T1000 (cell line): ENCODE data around the gene PPIB.

Source experiments
- DNase-seq: peaks from one replicate; lab custom pipeline; 2025; ENCODE audit warnings: mixed read lengths; lab: John Stamatoyannopoulos, UW

The PPIB gene

GRCh38 chr15:64162869-64163658, at the start of gene PPIB:
Gene PPIB (minus strand): TSS chr15:64163022. CDS start chr15:64162986, 36 bp downstream.
- DNase-seq: peak; percentile 90

DNA sequence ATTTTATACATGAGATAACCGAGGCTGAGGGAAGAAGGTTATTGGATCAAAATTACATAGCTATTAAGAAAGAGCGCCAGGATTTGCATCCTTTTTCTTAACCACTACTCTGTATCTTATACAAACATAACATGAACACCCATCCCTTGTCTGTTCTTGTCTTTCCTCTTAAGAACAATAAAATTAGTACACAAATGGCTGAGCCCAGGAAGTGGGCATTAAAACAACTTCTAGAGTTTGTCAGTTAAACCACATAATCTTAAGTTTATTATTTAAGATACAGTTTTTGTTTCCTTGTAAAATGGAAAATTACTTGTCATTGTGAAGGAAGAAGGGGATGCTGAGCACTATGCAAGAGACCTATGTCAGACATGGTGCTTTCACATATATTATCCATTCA, 48.9 kb upstream of the PPIB start:
- no peak for DNase-seq

DNA sequence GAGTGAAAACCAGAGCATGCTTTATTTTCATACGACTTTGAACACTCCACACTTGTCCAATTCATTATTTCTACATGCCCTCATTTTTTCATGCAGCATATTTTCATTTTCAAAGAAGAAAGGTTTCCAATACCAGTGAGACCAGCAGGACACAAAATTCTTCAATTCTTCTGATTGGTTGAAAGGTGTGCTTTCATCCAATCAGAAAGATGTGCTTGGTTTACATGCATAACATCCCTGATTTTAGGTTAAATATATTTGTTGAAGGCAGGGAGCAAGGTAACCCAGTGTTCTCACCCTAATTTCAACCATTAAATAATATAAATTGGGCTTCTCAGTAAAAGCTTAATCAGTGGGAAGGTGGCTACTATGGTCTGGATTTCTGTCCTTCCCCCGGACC, 47.5 kb upstream of the PPIB start:
- no peak for DNase-seq

GRCh38 chr15:64209680-64210334, 47.0 kb upstream of the PPIB start:
- DNase-seq: no peak

GRCh38 chr15:64205202-64205601, 42.4 kb upstream of the PPIB start:
- no peak for DNase-seq

- no peak for DNase-seq
Measured at GRCh38 chr15:64197425-64197824, 34.6 kb upstream of the PPIB start.

- DNase-seq: no peak
Measured at GRCh38 chr15:64193971-64194370, 31.1 kb upstream of the PPIB start.

DNA sequence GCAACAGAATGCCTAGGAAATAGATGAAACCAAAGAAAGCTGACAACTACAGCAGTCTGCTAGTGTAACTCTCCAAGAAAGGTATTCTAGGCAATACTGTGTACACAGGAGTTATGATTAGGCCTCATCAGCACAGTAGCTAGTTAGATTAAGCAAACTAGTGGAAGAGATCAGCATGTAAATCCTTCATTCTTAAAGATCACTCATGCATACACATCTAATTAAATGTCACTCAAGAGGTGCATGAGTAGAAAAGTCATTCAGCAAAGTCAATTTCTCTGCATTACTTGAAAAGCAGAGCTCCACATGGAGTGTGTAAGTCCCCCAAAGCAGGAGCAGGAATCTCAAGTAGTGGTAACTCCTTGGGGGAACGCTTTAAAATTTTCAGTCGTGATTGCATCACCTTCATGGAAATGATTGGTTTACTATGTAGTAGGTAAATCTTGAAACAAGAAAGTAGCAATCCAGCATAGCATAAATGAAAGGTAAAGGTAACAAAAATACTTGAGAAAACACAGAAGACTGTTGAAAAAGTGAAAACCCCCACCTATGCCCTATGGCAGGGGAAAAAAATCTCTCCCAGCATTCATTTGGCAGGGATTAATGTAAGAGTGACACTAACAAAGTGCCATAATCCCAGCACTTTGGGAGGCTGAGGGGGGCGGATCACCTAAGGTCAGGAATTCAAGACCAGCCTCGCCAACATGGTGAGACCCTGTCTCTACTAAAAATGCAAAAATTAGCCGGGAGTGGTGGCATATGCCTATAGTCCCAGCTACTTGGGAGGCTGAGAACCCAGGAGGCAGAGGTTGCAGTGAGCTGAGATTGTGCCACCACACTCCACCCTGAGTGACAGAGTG, 29.4 kb upstream of the PPIB start:
- no peak for DNase-seq

- DNase-seq: no peak
Measured at GRCh38 chr15:64187396-64188191, 24.8 kb upstream of the PPIB start.

GRCh38 chr15:64185146-64185911, 22.5 kb upstream of the PPIB start:
- no peak for DNase-seq

GRCh38 chr15:64182859-64183370, 20.1 kb upstream of the PPIB start:
- no peak for DNase-seq

- DNase-seq: no peak
Measured at GRCh38 chr15:64180235-64180824, 17.5 kb upstream of the PPIB start.

DNA sequence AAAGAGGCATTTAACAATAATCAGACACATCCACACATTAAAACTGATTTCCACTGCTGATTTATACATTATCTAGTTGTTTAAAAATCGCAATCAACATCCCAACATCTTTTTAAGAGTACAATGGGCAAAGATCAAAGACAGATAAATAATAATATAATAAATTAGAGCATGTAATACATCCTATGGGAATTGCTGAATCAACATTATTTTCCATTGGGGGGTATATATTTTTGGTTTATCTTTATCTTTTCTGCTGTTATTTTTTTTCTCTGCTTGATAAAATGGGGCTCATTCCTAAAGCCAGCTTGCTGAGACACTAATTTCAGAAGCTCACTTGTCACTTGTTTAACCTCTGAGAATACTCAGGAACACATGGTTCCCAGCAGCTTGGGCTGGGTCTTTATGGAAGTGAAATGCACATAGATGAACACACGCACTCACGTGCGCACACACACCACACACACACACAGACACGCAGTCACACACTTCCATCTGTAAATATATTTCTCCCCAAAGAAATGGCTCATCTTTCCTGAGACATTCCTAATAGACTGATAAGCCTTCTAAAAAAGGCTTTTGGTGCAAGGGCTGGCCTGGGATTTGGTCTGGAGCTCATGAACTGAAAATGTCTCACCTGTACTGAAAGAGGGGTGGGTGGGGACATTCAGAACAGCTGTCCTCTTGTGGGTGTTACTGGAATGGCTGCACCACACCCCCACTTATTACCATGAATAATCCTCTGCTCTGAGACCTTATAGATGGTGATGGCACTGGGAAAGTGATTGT, 3.5 kb upstream of the PPIB start:
- DNase-seq: no peak

DNA sequence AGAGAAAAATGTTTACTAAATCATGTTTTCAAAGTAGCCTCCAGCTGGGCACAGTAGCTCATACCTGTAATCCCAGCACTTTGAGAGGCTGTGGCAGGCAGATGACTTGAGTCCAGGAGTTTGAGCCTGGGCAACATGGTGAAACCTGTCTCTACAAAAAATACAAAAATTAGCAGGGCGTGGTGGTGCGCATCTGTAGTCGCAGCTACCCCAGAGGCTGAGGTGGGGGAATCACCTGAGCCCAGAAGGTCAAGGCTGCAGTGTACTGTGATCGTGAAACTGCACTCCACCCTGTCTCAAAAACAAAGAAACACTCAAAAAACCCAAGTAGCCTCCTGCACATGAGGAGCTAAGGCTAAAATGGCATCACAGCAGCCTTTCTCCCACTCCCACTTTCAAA, 1.6 kb upstream of the PPIB start:
- DNase-seq: no peak

DNA sequence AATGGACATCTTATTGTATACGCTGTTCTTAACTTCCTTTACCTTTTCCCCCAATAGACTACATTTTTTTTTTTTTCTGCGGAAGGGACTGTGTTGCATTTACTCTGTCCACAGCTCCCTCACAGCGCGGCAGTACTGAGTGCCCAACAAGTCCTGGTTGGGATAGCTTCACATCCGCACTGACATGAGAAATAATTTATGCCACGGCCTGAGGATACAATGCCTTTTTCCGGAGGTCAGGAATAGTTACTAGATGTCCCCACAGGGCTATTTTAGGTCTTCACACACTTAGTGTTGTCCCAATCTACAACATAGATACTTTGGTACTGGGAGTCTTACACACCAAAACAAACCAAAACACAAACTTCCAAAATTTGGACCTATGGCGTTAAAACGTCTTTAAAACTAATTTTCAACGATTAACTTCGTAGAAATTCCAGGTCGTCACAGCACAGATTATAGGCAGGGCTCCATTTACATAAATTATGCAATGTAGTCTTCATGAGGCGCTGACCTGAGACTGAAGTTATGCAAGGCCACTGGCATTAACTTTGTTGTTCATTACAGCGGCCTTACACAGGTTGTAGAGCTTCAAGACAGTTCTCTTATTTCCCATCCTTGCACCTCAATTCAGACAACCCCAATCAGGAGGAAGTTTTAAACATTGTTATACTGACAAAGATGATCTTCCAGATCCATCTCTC, 989 bp upstream of the PPIB start:
- DNase-seq: no peak

DNA sequence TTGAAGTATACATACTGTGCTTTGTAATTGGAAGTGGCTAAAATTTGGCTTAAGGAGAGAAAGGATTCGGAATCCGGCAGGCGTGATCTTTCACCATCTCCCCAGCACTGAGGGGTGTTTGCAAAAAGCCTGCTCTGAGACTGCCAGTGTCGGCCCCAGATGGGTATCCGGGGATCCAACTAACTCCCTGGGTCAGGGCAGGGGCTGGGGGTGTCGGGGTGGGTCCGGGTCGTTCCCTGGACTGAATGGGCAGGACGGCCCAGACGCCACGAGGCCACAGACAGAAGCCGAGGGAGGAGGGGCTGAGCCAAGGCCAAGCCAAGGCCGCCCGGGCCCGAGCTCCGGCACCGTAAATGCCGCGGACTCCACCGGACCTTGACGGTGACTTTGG, 349 bp downstream of the PPIB start:
- DNase-seq: no peak

GRCh38 chr15:64161688-64162477, 939 bp downstream of the PPIB start:
- no peak for DNase-seq
